Measurements from ENCODE around the gene LOXL1. TPM values are rescaled to one million over a fixed set of nuclear protein-coding genes. Genes with fewer than 3 reads are reported as not detected.
A peak's percentile ranks its signal among the peaks of the same experiment; 100 is the strongest.

LOXL1 gene
- total RNA-seq, 1 donor from 2014 or later: 163 TPM

GRCh38 chr15:73939138-73939537, 12.9 kb downstream of the LOXL1 start:
- H3K27ac Mint-ChIP-seq (ENCODE audit: unreplicated experiment): peak overlapping the region; percentile 85
- peaks cover 10% of the 10 kb centered on the region for H3K27me3 Mint-ChIP-seq (ENCODE audit: unreplicated experiment)
- peak overlapping the region; percentile 49 for H3K4me3 Mint-ChIP-seq (ENCODE audit: unreplicated experiment)
- H3K36me3 Mint-ChIP-seq (ENCODE audit: unreplicated experiment): no peaks in the 10 kb centered on the region
- no peak for DNase-seq
- peaks cover 10% of the 10 kb centered on the region for H3K9me3 Mint-ChIP-seq (ENCODE audit: unreplicated experiment)
- TF ChIP-seq CTCF (IDR thresholded peaks at IDR 0.05; ENCODE audit: partially characterized antibody, unreplicated experiment): no peak
- H3K4me1 Mint-ChIP-seq (ENCODE audit: low read depth, unreplicated experiment): peaks cover 58% of the 10 kb centered on the region

GRCh38 chr15:73940061-73940981, 14.1 kb downstream of the LOXL1 start:
- DNase-seq: no peak
- Mint-ChIP-seq H3K36me3 (ENCODE audit: unreplicated experiment) (peaks cover 3% of the 10 kb centered on the region), H3K4me3 (ENCODE audit: unreplicated experiment) (peak overlapping the region; percentile 73), H3K4me1 (ENCODE audit: low read depth, unreplicated experiment) (peaks cover 54% of the 10 kb centered on the region), H3K27me3 (ENCODE audit: unreplicated experiment) (peaks cover 7% of the 10 kb centered on the region), H3K27ac (ENCODE audit: unreplicated experiment) (no peak overlapping the region), H3K9me3 (ENCODE audit: unreplicated experiment) (peaks cover 9% of the 10 kb centered on the region)
- no peak for TF ChIP-seq CTCF (IDR thresholded peaks at IDR 0.05; ENCODE audit: partially characterized antibody, unreplicated experiment)

- TF ChIP-seq CTCF (IDR thresholded peaks at IDR 0.05; ENCODE audit: partially characterized antibody, unreplicated experiment): no peak
- Mint-ChIP-seq H3K27me3 (ENCODE audit: unreplicated experiment) (peaks cover 10% of the 10 kb centered on the region), H3K36me3 (ENCODE audit: unreplicated experiment) (peaks cover 5% of the 10 kb centered on the region), H3K4me3 (ENCODE audit: unreplicated experiment) (no peak overlapping the region), H3K9me3 (ENCODE audit: unreplicated experiment) (peaks cover 10% of the 10 kb centered on the region), H3K27ac (ENCODE audit: unreplicated experiment) (no peak overlapping the region), H3K4me1 (ENCODE audit: low read depth, unreplicated experiment) (peaks cover 51% of the 10 kb centered on the region)
- DNase-seq: no peak
Measured at GRCh38 chr15:73941044-73941443, 14.8 kb downstream of the LOXL1 start.

GRCh38 chr15:73941449-73941848, 15.2 kb downstream of the LOXL1 start:
- Mint-ChIP-seq H3K4me3 (ENCODE audit: unreplicated experiment) (peak overlapping the region; percentile 49), H3K36me3 (ENCODE audit: unreplicated experiment) (peaks cover 5% of the 10 kb centered on the region), H3K27ac (ENCODE audit: unreplicated experiment) (peak overlapping the region; percentile 28), H3K27me3 (ENCODE audit: unreplicated experiment) (peaks cover 10% of the 10 kb centered on the region), H3K4me1 (ENCODE audit: low read depth, unreplicated experiment) (peaks cover 48% of the 10 kb centered on the region), H3K9me3 (ENCODE audit: unreplicated experiment) (peaks cover 10% of the 10 kb centered on the region)
- no peak for TF ChIP-seq CTCF (IDR thresholded peaks at IDR 0.05; ENCODE audit: partially characterized antibody, unreplicated experiment)
- DNase-seq: no peak
